Hematopoietic multipotent progenitor cell treated with erythropoietin and hydrocortisone succinate and interleukin-3 and kit ligand, for 4 days (in vitro differentiated cells): ENCODE measurements around the gene SWT1.
"Not testable (repeated sequence)": the region's sequence is repeated elsewhere in the genome, so short reads cannot be mapped to it uniquely, and the experiment has no call there.

Source experiments
- DNase-seq: peaks from one replicate; pipeline ENCODE4 v3.0.0-alpha.2; 2015

Gene SWT1

DNA sequence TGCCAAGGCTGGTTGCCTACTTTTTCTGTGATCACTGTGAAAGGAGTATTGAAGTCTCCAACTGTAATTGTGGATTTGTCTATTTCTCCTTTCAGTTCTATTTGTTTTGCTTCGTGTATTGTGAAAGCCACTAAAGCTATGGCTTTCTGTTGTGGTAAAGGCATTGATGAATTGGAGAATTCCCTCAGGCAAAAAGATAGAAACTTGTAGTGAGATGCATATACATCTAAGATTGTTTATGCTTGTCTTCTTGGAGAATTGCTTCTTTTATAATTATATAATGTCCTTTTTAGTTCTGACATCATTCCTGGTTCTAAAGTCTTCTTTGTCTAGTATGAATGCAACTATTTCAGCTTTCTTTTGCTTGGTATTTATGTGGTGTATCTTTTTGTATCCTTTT, 36.8 kb downstream of the SWT1 start:
- DNase-seq, result no peak

DNA sequence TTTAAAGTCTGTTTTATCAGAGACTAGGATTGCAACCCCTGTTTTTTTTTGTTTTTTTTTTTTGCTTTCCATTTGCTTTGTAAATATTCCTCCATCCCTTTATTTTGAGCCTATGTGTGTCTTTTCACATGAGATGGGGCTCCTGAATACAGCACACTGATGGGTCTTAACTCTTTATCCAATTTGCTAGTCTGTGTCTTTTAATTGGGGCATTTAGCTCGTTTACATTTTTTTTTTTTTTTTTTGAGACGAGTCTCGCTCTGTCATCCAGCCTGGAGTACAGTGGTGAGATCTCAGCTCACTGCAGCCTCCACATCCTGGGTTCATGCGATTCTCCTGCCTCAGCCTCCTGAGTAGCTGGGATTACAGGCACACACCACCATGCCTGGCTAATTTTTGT, 41.7 kb downstream of the SWT1 start:
- not testable (repeated sequence) for DNase-seq

DNA sequence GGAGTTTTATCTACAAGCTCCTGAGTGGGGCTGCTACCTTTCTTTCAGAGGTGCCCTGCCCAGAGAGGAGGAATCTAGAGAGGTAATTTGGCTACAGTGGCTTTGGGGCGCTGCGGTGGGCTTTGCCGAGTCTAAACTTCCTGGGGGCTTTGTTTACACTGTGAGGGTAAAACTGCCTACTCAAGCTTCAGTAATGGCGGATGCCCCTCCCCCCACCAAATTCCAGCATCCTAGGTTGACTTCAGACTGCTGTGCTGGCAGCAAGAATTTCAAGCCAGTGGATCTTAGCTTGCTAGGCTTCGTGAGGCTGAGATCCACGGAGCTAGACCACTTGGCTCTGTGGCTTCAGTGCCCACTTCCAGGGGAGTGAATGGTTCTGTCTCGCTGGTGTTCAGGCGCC, 43.9 kb downstream of the SWT1 start:
- DNase-seq, result no peak

DNA sequence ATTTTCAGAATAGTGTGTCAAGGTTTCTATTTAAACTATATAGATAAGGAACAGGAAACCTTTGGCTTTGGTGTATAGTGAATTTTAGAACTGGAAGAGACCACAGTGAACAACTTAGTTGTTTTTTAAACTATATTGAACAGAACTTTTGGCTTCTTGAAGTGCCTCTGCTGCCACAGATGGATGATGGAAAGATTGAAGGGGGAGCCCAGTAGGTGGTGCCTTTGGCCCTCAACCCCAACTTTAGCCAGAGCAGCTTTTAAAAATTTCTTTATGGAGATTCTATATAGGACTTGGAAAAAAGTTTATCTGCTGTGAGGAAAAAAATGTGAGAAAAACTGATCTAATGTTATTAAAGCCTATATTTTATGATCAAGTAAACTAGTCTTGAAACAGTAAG, 50.2 kb downstream of the SWT1 start:
- peak; percentile 52 for DNase-seq

DNA sequence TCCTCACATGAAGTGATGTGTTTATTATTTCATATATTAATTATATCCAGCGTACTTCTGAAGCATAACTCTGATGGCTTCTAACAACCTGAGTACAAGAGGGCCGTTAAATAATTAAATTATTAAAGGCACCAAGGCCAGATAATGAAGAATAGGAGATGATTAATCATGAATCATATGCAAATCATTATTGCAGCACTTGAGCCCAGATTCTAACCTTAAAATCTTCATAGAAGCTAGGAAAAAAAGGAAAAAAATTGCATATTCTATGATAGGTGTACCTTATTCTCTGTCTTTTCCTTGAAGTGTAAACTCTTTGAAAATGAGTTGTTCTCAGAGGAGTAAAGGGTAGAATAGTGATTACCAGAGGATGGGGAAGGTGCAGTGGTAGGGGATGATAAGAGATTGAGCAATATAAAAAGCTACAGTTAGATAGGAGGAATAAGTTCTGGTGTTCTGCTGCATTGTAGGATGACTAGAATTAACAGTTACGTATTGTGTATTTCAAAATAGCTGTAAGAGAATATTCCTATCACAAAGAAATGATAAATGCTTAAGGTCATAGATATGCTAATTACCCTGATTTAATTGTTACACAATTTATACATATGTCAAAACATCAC, 51.1 kb downstream of the SWT1 start:
- peak; percentile 50 for DNase-seq

DNA sequence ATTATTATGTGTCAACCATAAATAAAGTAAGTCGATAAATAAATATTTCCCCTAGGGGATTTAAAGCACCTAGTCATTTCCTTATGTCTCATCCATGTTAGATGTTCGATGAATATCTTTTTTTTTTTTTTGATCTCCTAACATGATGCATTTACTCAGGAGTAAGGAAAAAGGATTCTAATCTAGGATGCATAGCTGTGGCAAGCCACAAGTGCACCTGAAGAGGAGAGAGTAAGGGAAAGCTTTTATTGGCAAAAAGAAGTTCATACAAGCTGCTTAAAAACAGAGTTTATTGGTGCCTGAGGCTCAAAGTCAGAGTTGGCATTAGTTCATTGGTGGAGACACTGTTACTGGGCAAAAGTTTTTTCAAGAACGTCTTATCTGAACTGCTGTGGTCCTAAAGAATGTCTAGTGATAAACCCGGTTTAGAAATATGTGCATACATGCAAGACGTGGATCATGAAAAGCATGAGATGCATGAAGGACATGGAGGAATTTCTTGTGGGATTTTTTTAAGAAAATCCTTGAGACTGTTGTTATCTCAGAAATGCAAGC, 51.7 kb downstream of the SWT1 start:
- DNase-seq, result peak; percentile 25

DNA sequence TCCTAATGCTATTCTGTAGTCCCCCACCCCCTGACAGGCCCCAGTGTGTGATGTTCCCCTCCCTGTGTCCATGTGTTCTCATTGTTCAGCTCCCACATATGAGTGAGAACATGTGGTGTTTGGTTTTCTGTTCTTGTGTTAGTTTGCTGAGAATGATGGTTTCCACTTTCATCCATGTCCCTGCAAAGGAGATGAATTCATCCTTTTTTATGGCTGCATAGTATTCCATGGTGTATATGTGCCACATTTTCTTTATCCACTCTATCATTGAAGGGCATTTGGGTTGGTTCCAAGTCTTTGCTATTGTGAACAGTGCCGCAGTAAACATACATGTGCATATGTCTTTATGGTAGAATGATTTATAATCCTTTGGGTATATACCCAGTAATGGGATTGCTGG, 52.4 kb downstream of the SWT1 start:
- DNase-seq, result not testable (repeated sequence)

DNA sequence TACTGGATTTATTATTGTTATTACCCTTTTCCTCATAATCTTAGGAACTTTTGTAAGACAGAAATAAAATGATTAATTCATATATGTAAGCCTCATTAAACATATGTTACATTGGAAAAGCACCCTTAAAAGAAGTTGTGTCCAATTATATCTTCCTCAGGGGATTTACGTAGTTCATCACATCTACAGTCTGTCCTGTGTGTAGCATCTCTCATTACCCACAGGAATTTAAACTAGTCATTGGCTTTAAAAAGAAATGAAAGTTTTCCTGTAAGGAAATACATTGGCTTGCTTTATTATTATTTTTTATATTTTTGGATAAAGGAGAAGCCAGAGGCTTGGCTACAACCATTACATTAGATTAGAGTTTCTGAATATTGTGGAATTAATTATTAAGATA, 56.1 kb downstream of the SWT1 start:
- DNase-seq, result no peak

DNA sequence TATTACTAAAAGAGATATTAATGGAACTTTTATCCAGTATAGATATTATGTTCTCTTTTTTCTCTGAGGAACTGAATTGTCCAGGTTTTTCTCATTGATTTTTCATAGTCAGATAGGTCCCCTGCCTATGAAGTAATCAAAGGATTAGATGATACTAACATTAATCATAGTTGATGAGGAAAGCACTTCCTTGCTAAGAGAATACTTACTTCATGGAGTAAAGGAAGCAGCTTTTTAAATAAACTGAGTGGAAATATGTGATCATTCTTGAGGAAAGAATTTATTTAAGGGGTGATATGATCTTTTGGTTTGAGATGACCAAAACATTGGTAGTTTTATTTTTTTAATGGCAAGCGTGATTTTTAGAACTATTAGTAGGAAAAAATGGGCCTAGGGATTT, 58.9 kb downstream of the SWT1 start:
- no peak for DNase-seq

DNA sequence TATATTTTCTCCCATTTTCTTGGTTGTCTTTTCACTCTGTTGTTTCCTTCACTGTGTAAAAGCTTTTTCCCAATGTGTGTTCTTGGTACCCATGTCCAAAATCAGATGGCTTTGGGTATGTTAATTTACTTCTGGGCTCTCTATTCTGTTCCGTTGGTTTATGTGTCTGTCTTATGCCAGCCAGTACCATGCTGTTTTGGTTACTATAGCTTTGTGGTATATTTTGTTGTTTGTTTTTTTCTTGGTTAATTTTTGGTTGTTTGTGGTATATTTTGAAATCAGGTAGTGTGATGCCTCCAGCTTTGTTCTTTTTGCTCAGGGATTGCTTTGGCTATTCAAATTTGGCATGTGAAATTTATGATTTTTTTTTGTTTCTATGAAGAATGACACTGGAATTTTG, 67.2 kb downstream of the SWT1 start:
- DNase-seq, result no peak

DNA sequence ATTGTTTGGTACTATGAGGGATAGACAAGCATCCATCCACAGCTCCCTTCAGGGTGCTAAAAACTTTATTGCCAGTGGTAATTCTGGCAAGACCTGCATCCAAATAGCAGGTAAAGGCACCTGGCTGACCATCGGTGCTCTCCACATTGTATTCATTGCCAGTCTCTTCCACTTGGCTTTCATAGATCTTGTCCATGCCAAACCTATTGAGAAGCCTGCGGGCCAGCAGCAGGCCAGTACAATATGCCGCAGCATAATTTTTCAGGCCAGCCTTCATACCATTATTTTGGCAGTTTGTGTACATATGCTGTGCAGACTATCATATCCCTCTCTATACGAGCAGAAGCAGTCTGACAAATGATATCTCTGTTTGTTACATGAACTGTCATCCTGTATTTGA, 70.2 kb downstream of the SWT1 start:
- no peak for DNase-seq

DNA sequence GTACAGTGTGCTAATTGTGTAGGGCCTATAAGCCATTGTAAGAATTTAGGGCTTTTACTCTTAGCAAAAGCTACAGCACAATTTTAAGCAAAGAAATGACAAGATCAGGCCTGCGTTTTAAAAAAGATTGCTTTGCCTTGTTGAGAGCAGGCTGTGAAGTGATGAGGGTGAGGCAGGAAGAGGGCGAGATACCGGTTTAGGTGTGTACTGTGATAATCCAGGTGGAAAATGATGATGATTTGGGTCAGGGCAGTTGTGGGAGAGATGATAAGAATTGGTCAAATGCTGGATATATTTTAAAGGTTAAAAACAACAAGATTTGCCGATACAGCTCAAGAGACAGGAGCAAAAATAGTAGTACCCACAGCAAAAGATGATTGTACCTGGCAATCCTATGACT, 72.0 kb downstream of the SWT1 start:
- no peak for DNase-seq

DNA sequence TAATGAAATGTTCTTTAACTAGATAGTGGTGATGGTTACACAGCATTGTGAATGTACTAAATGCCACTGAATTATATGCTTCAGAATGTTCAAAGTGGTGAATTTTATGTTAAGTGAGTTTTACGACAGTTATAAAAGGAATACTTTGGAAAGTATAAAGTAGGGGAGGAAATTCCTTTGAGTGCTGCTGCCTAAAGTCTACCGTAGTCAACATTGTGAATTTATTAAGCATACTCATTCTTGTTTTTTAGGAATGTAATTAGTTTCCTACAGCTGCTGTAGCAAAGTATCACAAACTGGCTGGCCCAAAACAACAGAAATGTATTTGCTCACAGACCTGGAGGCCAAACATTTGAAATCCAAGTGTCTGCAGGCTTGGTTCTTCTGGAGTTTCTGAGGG, 73.0 kb downstream of the SWT1 start:
- DNase-seq, result no peak

DNA sequence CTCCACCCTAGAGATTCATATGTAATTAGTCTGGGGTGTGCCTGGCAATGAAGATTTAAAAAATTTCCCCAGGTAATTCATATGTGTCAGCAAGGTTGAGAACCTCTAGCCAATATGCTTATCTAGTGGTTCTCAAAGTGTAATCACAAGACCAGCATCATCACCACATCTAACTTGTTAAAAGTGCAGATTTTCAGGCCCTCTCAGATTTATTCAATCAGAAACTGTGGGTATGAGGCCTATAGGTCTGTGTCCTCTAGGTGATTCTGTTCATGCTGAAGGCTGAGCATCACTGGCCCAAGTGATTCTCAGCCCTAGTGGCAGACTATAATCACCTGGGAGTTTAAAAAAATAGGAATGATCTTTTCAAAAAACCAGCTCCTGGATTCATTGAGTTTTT, 75.9 kb downstream of the SWT1 start:
- no peak for DNase-seq

DNA sequence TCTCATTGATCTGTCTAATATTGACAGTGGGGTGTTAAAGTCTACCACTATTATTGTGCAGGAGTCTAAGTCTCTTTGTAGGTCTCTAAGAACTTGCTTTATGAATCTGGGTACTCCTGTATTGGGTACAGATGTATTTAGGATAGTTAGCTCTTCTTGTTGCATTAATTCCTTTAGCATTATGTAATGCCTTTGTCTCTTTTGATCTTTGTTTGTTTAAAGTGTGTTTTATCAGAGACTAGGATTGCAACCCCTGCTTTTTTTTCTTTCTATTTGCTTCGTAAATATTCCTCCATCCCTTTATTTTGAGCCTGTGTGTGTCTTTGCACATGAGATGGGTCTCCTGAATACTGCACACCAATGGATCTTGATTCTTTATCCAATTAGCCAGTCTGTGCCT, 77.2 kb downstream of the SWT1 start:
- DNase-seq, result not testable (repeated sequence)

DNA sequence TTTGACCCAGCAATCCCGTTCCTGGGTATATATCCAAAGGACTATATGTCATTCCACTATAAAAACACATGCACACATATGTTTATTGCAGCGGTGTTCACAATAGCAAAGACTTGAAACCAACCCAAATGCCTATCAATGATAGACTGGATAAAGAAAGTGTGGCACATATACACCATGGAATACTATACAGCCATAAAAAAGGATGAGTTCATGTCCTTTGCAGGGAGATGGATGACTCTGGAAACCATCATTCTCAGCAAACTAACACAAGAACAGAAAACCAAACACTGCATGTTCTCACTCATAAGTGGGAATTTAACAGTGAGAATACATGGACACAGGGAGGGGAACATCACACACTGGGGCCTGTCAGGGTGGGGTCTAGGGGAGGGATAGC, 80.2 kb downstream of the SWT1 start:
- not testable (repeated sequence) for DNase-seq

DNA sequence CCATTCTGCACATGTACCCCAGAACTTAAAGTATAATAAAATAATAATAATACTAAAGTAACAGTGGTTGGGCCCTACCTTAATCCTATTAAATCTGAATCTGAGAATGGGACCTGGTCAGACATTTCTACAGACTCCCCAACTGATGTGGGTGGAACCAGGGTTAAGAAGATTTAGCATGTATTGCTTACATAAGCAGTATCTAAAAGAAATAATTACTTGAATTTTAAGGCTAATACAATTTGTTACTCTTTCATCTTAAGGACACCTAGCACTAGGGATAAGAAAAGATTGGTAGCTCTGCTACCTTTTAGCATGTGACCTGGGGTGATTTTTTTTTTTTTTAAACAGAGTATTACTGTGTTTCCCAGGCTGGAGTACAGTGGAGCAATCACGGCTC, 80.7 kb downstream of the SWT1 start:
- no peak for DNase-seq

DNA sequence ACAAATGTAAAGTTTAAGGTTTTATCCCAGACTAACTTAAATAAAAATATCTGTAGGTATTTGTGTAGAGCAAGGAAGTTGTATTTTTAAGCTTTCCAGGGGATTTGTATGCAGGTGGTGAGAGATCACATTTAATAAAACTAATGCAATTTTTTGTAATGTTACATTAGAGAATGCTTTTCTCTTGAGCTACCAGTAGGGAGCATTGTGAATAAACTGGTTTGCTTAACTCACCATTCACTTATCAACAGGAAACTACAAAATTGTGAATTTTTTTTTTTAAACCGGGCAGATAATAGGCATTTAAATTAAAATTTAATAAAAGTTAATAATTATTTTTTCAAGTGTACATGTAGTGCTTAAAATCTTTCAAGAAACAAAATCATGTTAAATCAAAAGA, 81.5 kb downstream of the SWT1 start:
- DNase-seq, result peak; percentile 69

DNA sequence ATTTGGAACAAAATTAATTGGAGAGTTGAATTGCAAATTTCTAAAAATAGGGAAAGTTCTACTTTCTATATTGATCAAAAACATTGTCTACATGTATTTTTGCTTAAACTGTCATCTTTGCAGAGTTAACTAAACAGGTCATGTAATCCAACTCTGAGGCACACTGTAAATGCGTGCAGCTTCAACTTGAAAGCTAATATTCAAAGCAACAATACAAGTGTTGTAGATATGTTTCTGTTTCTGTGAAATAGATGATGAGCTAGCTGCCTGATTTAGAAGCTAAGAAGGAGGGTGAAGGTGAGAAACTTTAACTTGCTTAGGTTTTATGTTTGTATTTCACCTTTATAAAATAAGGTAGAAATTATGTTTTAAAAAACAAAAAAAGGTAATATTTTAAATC, 82.9 kb downstream of the SWT1 start:
- no peak for DNase-seq

DNA sequence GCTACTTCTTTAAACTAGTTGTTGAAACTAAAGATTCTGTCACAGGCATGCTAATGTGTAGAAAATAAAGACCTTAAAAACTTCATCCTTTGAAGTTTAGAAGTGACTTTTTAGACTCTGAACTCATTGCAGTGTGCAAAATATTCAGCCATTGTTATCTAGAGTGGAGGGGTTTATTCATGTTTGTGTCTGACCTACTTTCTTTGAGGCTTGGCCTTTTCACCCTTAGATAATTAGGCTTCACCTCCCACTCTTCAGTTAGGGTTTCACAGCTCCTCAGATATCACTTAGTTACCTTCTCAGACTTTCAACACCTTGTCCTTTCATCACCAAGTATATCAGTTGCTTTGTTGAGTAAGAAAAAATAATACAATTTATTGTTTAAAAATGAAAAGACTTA, 84.2 kb downstream of the SWT1 start:
- DNase-seq, result no peak

DNA sequence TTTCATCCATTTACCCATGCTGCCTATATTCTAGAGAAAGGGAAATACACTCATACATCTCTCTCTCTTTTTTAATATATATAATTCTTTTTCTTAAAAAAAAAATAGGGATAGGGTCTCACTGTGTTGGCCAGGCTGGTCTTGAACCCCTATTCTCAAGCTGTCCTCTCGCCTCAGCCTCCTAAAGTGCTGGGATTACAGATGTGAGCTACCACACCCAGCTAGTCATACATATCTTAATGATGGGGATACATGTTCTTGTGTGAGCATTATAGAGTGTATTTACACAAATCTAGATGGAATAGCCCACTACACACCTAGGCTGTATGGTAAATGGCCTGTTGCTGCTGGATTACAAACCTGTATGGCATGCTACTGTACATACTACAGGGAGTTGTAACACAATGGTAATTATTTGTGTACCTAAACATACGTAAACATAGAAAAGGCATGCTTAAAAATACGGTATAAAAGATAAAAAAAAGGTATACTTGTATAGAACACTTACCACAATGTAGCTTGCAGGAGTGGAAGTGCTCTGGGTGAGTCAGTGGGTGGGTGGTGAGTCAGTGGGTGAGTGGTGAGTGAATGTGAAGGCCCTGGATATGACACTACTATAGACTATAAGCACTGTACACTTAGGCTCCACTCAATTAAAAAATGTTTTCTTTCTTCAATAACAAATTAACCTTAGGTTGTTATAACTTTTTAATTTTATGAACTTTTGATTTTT, 87.2 kb downstream of the SWT1 start:
- no peak for DNase-seq

DNA sequence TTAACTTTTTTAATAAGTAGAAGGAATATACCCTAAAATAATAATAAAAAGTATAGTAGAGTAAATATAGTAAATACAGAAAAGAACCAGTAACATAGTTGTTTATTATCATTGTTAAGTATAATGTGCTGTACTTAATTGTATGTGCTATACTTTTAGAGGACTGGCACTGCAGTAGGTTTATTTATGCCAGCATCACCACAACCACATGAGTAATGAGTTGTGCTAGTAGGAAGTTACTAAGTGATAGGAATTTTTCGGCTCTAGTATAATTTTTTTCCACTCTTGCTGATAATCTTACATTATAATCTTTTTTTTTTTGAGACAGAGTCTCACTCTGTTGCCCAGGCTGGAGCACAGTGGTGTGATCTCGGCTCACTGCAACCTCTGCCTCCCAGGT, 88.5 kb downstream of the SWT1 start:
- no peak for DNase-seq

DNA sequence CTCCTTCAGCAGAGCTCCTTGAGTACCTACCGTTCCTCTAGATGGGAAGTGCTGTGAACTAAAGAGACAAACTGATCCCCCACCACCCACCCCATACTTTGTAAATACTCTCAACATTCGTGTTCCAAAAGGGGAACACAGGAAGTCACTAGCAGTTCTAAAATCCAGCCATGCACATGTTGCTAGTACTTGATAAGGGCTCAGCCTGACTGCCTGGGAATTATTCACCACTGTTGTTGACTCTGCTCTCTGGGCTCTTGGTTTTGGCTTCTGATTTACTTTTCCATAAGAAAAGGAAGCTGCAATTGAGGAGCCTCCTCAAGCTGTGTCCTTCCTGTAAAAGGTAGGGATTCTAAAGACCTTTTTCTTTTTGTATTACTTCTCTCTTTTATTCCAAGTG, 92.6 kb downstream of the SWT1 start:
- DNase-seq, result peak; percentile 73

DNA sequence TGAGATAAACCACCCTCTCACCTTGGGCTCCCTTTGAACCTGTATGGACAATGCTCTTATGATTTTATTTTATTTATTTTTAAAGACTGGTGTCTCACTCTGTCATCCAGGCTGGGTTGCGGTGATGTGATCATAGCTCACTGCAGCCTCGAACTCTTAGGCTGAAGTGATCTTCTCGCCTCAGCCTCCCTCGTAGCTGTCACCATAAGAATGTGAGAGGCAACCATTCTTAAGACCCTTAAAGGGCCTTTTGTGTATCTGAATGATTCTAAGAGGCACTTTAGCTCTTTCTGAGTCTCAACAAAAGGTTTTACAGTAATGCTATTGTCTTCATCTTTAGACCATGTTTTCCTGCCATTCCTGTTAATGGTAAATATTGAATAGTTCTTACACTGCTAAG, 93.1 kb downstream of the SWT1 start:
- no peak for DNase-seq

DNA sequence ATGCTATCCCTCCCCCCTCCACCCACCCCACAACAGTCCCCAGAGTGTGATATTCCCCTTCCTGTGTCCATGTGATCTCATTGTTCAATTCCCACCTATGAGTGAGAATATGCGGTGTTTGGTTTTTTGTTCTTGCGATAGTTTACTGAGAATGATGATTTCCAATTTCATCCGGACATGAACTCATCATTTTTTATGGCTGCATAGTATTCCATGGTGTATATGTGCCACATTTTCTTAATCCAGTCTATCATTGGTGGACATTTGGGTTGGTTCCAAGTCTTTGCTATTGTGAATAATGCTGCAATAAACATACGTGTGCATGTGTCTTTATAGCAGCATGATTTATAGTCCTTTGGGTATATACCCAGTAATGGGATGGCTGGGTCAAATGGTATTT, 95.0 kb downstream of the SWT1 start:
- DNase-seq, result not testable (repeated sequence)
